Kidney epithelial cell (primary cell): Measurements from ENCODE around the gene SERHL2. TPM values are rescaled to one million over a fixed set of nuclear protein-coding genes. Genes with fewer than 3 reads are reported as not detected.
"Not testable (repeated sequence)": the region's sequence is repeated elsewhere in the genome, so short reads cannot be mapped to it uniquely, and the experiment has no call there.

Experiments used
- DNase-seq: peaks from one replicate; pipeline ENCODE4 v3.0.0-alpha.2; 2010; ENCODE audit warnings: low read depth
- H3K27me3 ChIP-seq: 2 replicates; pipeline ENCODE4 v1.6.0; 2011; ENCODE audit warnings: low read length; ENCODE audit not compliant: control insufficient read depth, insufficient read depth
- H3K36me3 ChIP-seq: 2 replicates; pipeline ENCODE4 v1.5.1; 2011; ENCODE audit warnings: low read length; ENCODE audit not compliant: control insufficient read depth, insufficient read depth
- H3K4me3 ChIP-seq: 2 replicates; pipeline ENCODE4 v1.5.1; 2011; ENCODE audit warnings: low read depth, mild to moderate bottlenecking, control low read depth, low read length
- total RNA-seq: library from RNA; depleted of rRNA; stranded (reverse); fragments of >200 nt; gene quantifications from 2 replicates; pipeline ENCODE4 v1.2.3, GENCODE V29; 2015
- TF ChIP-seq, protein P1 (sequence below): IDR thresholded peaks from 2 replicates; pipeline ENCODE4 v1.5.1; 2011; ENCODE audit warnings: mild to moderate bottlenecking, moderate library complexity, low read length, control low read depth, inconsistent platforms; ENCODE audit not compliant: insufficient read depth, poor library complexity, severe bottlenecking

The SERHL2 gene
- total RNA-seq, 1 donor from 2014 or later = 2.0 TPM

DNA sequence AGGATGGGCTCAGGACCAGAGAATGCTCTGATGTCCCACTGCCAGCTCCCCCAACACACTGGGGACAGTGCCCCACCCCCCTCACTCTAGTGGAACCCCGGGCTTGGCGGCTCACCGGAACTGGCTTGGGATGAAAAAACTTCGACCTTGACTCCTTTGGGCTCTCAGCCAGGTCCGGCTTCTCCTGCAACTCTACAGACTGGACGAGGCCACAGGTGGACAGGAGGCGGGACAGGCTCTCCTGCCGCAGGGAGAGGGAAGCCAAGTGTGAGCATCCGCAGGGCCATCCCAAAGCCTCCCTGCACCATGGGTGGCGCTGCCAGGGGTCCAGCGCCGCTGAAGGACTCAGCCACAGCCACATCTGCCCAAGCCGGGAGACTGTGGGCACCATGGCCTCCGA, 37.9 kb upstream of the SERHL2 start:
- TF ChIP-seq, protein P1, sequence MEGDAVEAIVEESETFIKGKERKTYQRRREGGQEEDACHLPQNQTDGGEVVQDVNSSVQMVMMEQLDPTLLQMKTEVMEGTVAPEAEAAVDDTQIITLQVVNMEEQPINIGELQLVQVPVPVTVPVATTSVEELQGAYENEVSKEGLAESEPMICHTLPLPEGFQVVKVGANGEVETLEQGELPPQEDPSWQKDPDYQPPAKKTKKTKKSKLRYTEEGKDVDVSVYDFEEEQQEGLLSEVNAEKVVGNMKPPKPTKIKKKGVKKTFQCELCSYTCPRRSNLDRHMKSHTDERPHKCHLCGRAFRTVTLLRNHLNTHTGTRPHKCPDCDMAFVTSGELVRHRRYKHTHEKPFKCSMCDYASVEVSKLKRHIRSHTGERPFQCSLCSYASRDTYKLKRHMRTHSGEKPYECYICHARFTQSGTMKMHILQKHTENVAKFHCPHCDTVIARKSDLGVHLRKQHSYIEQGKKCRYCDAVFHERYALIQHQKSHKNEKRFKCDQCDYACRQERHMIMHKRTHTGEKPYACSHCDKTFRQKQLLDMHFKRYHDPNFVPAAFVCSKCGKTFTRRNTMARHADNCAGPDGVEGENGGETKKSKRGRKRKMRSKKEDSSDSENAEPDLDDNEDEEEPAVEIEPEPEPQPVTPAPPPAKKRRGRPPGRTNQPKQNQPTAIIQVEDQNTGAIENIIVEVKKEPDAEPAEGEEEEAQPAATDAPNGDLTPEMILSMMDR = no peak
- no peak for DNase-seq
- Histone ChIP-seq H3K4me3 (no peak overlapping the region), H3K36me3 (no peaks in the 10 kb centered on the region), H3K27me3 (no peaks in the 10 kb centered on the region)

DNA sequence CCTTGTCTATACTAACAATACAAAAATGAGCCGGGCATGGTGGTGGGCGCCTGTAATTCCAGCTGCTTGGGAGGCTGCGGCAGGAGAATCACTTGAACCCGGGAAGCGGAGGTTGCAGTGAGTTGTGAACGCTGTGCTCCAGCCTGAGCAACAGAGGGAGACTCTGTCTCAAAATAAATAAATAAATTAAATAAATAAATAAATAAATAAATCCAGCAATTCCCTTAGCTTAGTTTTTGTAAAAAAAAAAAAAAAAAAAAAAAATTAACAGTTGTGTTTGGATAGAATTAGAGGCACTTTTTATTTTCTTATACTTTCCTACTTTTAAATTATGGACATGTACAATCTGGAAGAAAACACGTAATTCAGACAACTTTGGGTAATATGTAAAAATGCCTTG, 36.7 kb upstream of the SERHL2 start:
- not testable (repeated sequence) for H3K4me3 ChIP-seq, H3K27me3 ChIP-seq, H3K36me3 ChIP-seq, DNase-seq

DNA sequence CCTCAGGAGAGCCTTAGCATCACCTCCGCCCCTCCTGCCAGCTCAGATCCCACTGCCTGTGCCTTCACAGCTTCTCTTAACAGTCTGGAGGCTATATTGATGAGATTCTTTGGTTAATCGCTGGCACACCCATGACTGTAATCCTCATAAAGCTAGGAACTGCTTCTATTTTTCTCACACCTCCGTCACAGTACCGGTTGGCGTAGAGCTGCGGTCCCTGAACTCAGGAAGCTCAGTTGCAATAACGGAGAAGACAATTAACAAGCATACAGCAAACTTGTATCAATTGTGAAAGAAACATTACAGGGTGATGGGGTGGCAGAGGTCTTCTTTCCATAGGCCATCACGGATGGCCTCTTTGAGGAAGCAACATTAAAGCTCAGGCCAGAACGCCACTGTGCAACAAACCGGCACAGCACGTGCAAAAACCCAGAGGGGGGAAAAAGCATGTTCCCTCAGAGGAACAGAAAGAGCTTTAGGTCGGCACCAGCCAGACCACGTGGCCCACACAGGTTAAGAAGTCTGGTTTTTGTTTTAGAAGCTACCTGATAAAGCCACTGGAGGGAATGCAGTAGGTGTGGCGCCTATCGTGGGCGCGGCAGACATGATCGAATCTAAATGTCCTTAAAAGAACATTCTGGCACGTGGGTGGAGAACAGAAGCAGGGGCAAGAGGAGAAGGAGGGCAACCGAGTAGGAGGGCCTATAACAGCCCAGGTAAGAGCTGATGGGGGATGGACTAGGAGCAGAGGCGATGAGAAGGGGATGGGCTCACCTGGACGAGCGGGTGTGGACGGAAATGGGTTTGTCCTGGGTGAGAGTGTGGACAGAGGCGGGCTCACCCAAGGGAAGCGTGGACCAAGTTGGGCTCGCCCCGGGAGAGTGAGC, 34.9 kb upstream of the SERHL2 start:
- H3K27me3 ChIP-seq = not testable (repeated sequence)

DNA sequence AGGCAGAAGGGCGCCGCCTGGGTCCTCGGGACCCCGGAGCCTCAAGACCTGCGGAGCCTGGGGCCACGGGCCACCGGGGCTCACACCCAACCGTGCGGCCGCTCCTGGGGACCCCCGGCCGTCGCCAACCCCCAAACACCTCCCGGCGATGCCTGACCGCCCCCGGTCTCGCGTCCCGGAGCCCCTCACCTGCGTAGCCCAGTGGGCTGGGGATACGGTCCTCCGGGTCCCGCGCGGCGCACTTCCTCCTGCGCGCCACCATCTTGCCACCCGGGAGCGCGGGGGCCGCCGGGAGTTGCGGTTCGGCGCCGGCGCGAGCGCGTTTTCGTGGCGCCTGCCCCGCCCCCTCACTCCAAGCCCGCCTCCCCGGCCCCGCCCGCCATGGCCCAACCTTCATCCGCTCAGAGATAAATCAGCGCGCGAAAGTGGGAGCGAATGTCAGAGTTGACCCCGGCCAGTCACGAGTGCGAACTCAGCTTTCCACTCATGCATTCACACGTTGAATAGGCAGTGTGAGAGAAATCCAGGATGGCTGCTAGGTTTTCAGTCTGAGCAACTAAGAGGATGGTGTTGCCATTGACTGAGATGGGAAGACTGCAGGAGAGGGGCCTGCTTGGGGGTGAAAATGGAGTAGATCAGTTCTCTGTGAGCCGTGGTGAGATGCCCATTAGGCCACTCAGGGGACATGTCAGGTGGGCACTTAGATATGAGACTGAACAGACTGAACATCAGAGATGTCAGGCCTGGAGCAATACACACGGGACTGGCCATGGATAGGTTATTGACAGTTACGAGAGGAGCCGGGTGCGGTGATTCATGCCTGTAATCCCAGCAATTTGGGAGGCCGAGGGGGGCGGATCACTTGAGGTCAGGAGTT, 34.0 kb upstream of the SERHL2 start, which contains the start of gene RRP7A:
Gene RRP7A (minus strand): TSS at position 272 of the 877 bp plus-strand sequence. CDS start 10 bp downstream, at position 262.
- no peaks in the 10 kb centered on the region for H3K36me3 ChIP-seq
- H3K27me3 ChIP-seq = no peaks in the 10 kb centered on the region
- TF ChIP-seq, protein P1 = no peak
- H3K4me3 ChIP-seq = peak within 1 kb of the TSS; percentile 91
- no peak for DNase-seq

More for the DNA sequence above, 34.9 kb upstream of the SERHL2 start:
- DNase-seq, H3K36me3 ChIP-seq: not testable (repeated sequence)
- H3K4me3 ChIP-seq = peak overlapping the region; percentile 91

DNA sequence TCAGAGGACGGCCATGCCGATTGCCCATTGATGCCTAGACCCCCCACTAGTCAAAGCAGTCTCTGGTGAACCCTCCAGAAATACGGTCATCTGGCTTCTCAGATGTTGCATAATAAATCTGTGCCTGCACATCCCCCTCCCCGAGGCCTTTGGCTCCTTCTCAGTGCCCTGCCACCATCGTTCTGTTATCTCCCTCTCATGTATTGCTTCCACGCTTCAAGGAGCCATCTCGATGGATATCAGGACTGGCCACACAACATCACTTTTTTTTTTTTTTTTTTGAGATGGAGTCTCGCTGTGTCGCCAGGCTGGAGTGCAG, 32.6 kb upstream of the SERHL2 start:
- no peak for DNase-seq
- TF ChIP-seq, protein P1 = no peak
- H3K36me3 ChIP-seq = no peaks in the 10 kb centered on the region
- no peak overlapping the region for H3K4me3 ChIP-seq
- no peaks in the 10 kb centered on the region for H3K27me3 ChIP-seq

DNA sequence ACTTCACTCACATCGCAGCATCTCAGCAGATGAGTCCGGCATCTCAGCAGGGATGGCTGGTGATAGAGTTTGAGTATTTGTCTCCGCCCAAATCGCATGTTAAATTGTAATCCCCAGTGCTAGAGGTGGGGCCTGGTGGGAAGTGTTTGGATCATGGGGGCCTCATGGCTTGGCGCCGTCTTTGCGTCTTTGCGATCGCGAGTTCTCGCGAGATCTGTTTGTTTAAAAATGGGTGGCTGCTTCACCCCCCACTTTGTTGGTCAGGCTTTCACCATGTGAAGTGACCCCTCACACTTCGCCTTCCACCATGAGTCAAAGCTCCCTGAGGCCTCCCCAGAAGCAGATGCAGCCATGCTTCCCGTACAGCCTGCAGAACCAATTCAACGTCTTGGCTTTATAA, 31.2 kb upstream of the SERHL2 start:
- no peaks in the 10 kb centered on the region for H3K36me3 ChIP-seq
- DNase-seq = no peak
- H3K27me3 ChIP-seq = peaks cover 2% of the 10 kb centered on the region
- H3K4me3 ChIP-seq = no peak overlapping the region
- TF ChIP-seq, protein P1 = no peak
